ENCODE results near the gene CSDE1.

DNA sequence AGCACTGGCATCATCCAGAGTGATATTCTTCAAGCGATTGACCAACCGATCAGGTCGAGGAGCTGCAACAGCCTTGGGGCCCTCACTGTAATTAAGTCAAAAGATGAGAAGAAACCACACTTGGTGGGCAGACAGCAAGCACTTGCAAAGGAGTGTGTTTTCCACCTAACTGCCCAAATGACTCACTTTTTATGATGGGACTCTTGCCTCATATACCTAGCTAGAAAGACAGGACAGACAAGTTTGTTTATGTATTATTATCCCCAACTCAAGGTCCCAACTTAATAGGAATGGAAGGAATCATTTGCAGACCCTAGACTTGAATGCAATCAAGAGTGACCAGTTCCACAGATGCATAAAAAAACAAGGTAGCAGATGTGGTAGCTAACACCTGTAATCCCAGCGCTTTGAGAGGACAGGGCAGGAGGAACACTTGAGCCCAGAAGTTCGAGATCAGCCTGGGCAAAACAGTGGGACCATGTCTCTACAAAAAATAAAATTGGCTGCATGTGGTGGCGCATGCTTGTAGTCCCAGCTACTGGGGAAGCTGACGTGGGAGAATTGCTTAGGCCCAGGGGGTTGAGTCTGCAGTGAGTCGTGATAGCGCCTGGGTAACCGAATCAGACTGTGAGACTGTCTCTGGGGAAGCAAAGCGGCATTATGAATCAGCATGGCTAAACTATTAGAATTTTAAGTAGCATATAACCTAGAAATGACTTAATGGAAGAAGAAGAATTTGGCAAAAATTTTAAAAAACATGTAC, 38.9 kb downstream of the CSDE1 start:
- no peak for TF ChIP-seq POLR2A (IDR thresholded peaks at IDR 0.05)
- TF ChIP-seq, protein P1, sequence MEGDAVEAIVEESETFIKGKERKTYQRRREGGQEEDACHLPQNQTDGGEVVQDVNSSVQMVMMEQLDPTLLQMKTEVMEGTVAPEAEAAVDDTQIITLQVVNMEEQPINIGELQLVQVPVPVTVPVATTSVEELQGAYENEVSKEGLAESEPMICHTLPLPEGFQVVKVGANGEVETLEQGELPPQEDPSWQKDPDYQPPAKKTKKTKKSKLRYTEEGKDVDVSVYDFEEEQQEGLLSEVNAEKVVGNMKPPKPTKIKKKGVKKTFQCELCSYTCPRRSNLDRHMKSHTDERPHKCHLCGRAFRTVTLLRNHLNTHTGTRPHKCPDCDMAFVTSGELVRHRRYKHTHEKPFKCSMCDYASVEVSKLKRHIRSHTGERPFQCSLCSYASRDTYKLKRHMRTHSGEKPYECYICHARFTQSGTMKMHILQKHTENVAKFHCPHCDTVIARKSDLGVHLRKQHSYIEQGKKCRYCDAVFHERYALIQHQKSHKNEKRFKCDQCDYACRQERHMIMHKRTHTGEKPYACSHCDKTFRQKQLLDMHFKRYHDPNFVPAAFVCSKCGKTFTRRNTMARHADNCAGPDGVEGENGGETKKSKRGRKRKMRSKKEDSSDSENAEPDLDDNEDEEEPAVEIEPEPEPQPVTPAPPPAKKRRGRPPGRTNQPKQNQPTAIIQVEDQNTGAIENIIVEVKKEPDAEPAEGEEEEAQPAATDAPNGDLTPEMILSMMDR (IDR thresholded peaks at IDR 0.05 in 8 of 11, conservative IDR thresholded peaks at IDR 0.05 in 3 of 11) = no peak

All from spleen (tissue), 7 donors.